Mesenchymal stem cell (in vitro differentiated cells and primary cell): ENCODE measurements around the gene SMLR1.
"Not testable (repeated sequence)": the region's sequence is repeated elsewhere in the genome, so short reads cannot be mapped to it uniquely, and the experiment has no call there.

Experiments
- DNase-seq: peaks from one replicate; pipeline ENCODE4 v3.0.0-alpha.2; 2013
- H2AFZ ChIP-seq: one replicate; pipeline ENCODE4 v1.6.1; 2013; ENCODE audit warnings: low read depth, mild to moderate bottlenecking, control low read depth, inconsistent platforms, low read length, moderate library complexity
- H2AK5ac ChIP-seq: 2 replicates; pipeline ENCODE4 v1.6.1; 2013; ENCODE audit warnings: low read length, moderate library complexity, mild to moderate bottlenecking, inconsistent platforms; ENCODE audit not compliant: severe bottlenecking
- H2BK120ac ChIP-seq: one replicate; pipeline ENCODE4 v1.6.1; 2013; ENCODE audit warnings: low read depth, mild to moderate bottlenecking, inconsistent platforms, low read length, moderate library complexity
- H2BK12ac ChIP-seq, 2 experiments: one replicate each; pipeline ENCODE4 v1.6.1; 2013; ENCODE audit warnings: inconsistent platforms in 2 of 2, low read length in 2 of 2, mild to moderate bottlenecking in 2 of 2, moderate library complexity in 2 of 2, control low read depth in 1 of 2
- H2BK15ac ChIP-seq: one replicate; pipeline ENCODE4 v1.6.1; 2013; ENCODE audit warnings: mild to moderate bottlenecking, low read depth, inconsistent platforms; ENCODE audit not compliant: poor library complexity, severe bottlenecking
- H2BK5ac ChIP-seq: 2 replicates; pipeline ENCODE4 v1.6.1; 2013; ENCODE audit warnings: low read depth, mild to moderate bottlenecking, low read length, control low read depth, inconsistent platforms; ENCODE audit not compliant: poor library complexity, severe bottlenecking
- H3K14ac ChIP-seq, 2 experiments: one replicate each; pipeline ENCODE4 v1.6.1; 2013; ENCODE audit warnings: inconsistent platforms in 2 of 2, low read length in 2 of 2, control low read depth in 1 of 2, mild to moderate bottlenecking in 1 of 2, moderate library complexity in 1 of 2
- H3K18ac ChIP-seq, 2 experiments: one replicate each; pipeline ENCODE4 v1.6.1; 2013; ENCODE audit warnings: inconsistent platforms in 2 of 2, low read length in 2 of 2, control low read depth in 1 of 2, low read depth in 1 of 2, mild to moderate bottlenecking in 1 of 2
- H3K23ac ChIP-seq, 2 experiments: one replicate each; pipeline ENCODE4 v1.6.1; 2013; ENCODE audit warnings: inconsistent platforms in 2 of 2, low read length in 2 of 2, mild to moderate bottlenecking in 2 of 2, moderate library complexity in 2 of 2, control low read depth in 1 of 2
- H3K27ac ChIP-seq: 2 replicates; pipeline ENCODE4 v1.5.1; 2013; ENCODE audit warnings: mild to moderate bottlenecking, moderate library complexity, low read length, control low read depth, inconsistent platforms; ENCODE audit not compliant: poor library complexity, severe bottlenecking
- H3K27me3 ChIP-seq, 2 experiments: 2 replicates each; pipeline versions ENCODE4 v1.6.1 to v1.7.0; 2013; ENCODE audit warnings: low read length in 2 of 2, mild to moderate bottlenecking in 2 of 2, moderate library complexity in 2 of 2, control low read depth in 1 of 2, inconsistent platforms in 1 of 2; ENCODE audit not compliant: control insufficient read depth in 1 of 2, insufficient read depth in 1 of 2
- H3K36me3 ChIP-seq, 2 experiments: 2 replicates each; pipeline versions ENCODE4 v1.6.1 to v1.7.0; 2013; ENCODE audit warnings: low read length in 2 of 2, control low read depth in 1 of 2, inconsistent platforms in 1 of 2, low read depth in 1 of 2, mild to moderate bottlenecking in 1 of 2; ENCODE audit not compliant: insufficient read depth in 2 of 2, control insufficient read depth in 1 of 2
- H3K4ac ChIP-seq, 2 experiments: one replicate each; pipeline ENCODE4 v1.6.1; 2013; ENCODE audit warnings: inconsistent platforms in 2 of 2, low read length in 2 of 2, mild to moderate bottlenecking in 2 of 2, moderate library complexity in 2 of 2, control low read depth in 1 of 2, low read depth in 1 of 2
- H3K4me1 ChIP-seq: 2 replicates; pipeline ENCODE4 v1.6.1; 2013; ENCODE audit warnings: low read depth, low read length, control low read depth; ENCODE audit not compliant: control insufficient read depth, insufficient read depth
- H3K4me2 ChIP-seq: 2 replicates; pipeline ENCODE4 v1.6.1; 2013; ENCODE audit warnings: low read length, mild to moderate bottlenecking, inconsistent platforms; ENCODE audit not compliant: poor library complexity, severe bottlenecking
- H3K4me3 ChIP-seq, 2 experiments: 2 replicates each; pipeline versions ENCODE4 v1.5.1 to v1.7.0; 2013; ENCODE audit warnings: low read length in 2 of 2, mild to moderate bottlenecking in 2 of 2, control low read depth in 1 of 2, low read depth in 1 of 2; ENCODE audit not compliant: insufficient read depth in 1 of 2
- H3K79me1 ChIP-seq: replicated peaks from 2 replicates; pipeline ENCODE4 v1.6.1; 2013; ENCODE audit warnings: mild to moderate bottlenecking, control low read depth, low read length, inconsistent platforms; ENCODE audit not compliant: poor library complexity, severe bottlenecking
- H3K9ac ChIP-seq: 2 replicates; pipeline ENCODE4 v1.7.0; 2013; ENCODE audit warnings: mild to moderate bottlenecking, low read length, moderate library complexity
- H3K9me3 ChIP-seq: 2 replicates; pipeline ENCODE4 v1.7.0; 2013; ENCODE audit warnings: mild to moderate bottlenecking, low read length; ENCODE audit not compliant: control insufficient read depth
- H4K8ac ChIP-seq: one replicate; pipeline ENCODE4 v1.6.1; 2013; ENCODE audit warnings: inconsistent platforms, mild to moderate bottlenecking, low read length, moderate library complexity
- H4K91ac ChIP-seq: one replicate; pipeline ENCODE4 v1.6.1; 2013; ENCODE audit warnings: mild to moderate bottlenecking, low read length, inconsistent platforms
- WGBS: methylation state at CpG from one replicate; pipeline ENCODE4 v1.1.7; 2013; ENCODE audit warnings: mixed read lengths; 5-methylcytosine and 5-hydroxymethylcytosine counted together

The SMLR1 gene

GRCh38 chr6:130801368-130801767, 25.8 kb upstream of the SMLR1 start:
- not testable (repeated sequence) for H3K9ac ChIP-seq, H3K36me3 ChIP-seq, H2BK120ac ChIP-seq, H2AFZ ChIP-seq, H3K27ac ChIP-seq, H3K18ac ChIP-seq, H2BK15ac ChIP-seq, H3K27me3 ChIP-seq, H2AK5ac ChIP-seq, H4K8ac ChIP-seq, H3K4ac ChIP-seq, H3K4me2 ChIP-seq, H3K14ac ChIP-seq, H3K4me1 ChIP-seq, H3K4me3 ChIP-seq, DNase-seq, H2BK12ac ChIP-seq, H2BK5ac ChIP-seq, H3K23ac ChIP-seq, H4K91ac ChIP-seq, H3K79me1 ChIP-seq
- 97% methylated on average over 16 of the region's 37 CpGs for WGBS
- peaks cover 20% of the 10 kb centered on the region for H3K9me3 ChIP-seq

- no peaks in the 10 kb centered on the region for H3K36me3 ChIP-seq
- H2BK5ac ChIP-seq, result no peak overlapping the region
- H3K14ac ChIP-seq, result no peak overlapping the region
- H3K4ac ChIP-seq, result no peak overlapping the region
- H3K4me1 ChIP-seq, result no peaks in the 10 kb centered on the region
- H3K79me1 ChIP-seq, result no peaks in the 10 kb centered on the region
- no peak overlapping the region for H3K9ac ChIP-seq
- WGBS, result 37% methylated on average over 9 of the region's 9 CpGs
- DNase-seq, result peak; percentile 60
- H3K9me3 ChIP-seq, result no peaks in the 10 kb centered on the region
- H2BK12ac ChIP-seq, result no peak overlapping the region
- H3K23ac ChIP-seq, result no peak overlapping the region
- no peak overlapping the region for H3K27ac ChIP-seq
- H3K27me3 ChIP-seq, result no peaks in the 10 kb centered on the region
- H2BK120ac ChIP-seq, result no peak overlapping the region
- H3K18ac ChIP-seq, result no peak overlapping the region
- no peak overlapping the region for H2AFZ ChIP-seq
- no peak overlapping the region for H2AK5ac ChIP-seq
- no peak overlapping the region for H3K4me3 ChIP-seq
- H2BK15ac ChIP-seq, result no peak overlapping the region
- no peak overlapping the region for H3K4me2 ChIP-seq
- H4K91ac ChIP-seq, result no peak overlapping the region
- no peak overlapping the region for H4K8ac ChIP-seq
Measured at GRCh38 chr6:130810307-130811030, 16.7 kb upstream of the SMLR1 start.

GRCh38 chr6:130811932-130812331, 15.3 kb upstream of the SMLR1 start:
- Histone ChIP-seq H2AK5ac (no peak overlapping the region), H3K18ac (no peak overlapping the region), H3K4ac (no peak overlapping the region), H3K27me3 (no peaks in the 10 kb centered on the region), H3K36me3 (no peaks in the 10 kb centered on the region), H3K14ac (no peak overlapping the region), H3K4me3 (no peak overlapping the region), H3K79me1 (no peaks in the 10 kb centered on the region), H3K4me1 (no peaks in the 10 kb centered on the region), H3K4me2 (no peak overlapping the region), H4K8ac (no peak overlapping the region), H2BK120ac (no peak overlapping the region), H3K9ac (no peak overlapping the region), H3K9me3 (no peaks in the 10 kb centered on the region), H2BK15ac (no peak overlapping the region), H2AFZ (no peak overlapping the region), H4K91ac (no peak overlapping the region), H2BK5ac (no peak overlapping the region), H3K27ac (no peak overlapping the region), H2BK12ac (no peak overlapping the region), H3K23ac (no peak overlapping the region)
- WGBS, result 86% methylated on average over 5 of the region's 5 CpGs
- peak; percentile 62 for DNase-seq

GRCh38 chr6:130814506-130814905, 12.7 kb upstream of the SMLR1 start:
- no peak overlapping the region for H2BK12ac ChIP-seq
- H3K79me1 ChIP-seq, result no peaks in the 10 kb centered on the region
- H3K4me3 ChIP-seq, result no peak overlapping the region
- no peak overlapping the region for H2BK120ac ChIP-seq
- no peaks in the 10 kb centered on the region for H3K9me3 ChIP-seq
- H3K23ac ChIP-seq, result no peak overlapping the region
- H3K4me1 ChIP-seq, result no peaks in the 10 kb centered on the region
- no peak overlapping the region for H3K4me2 ChIP-seq
- no peak for DNase-seq
- H2BK15ac ChIP-seq, result no peak overlapping the region
- H2AK5ac ChIP-seq, result no peak overlapping the region
- H3K36me3 ChIP-seq, result no peaks in the 10 kb centered on the region
- no peak overlapping the region for H2AFZ ChIP-seq
- no peak overlapping the region for H4K8ac ChIP-seq
- H3K27ac ChIP-seq, result no peak overlapping the region
- H3K9ac ChIP-seq, result no peak overlapping the region
- H3K4ac ChIP-seq, result no peak overlapping the region
- no peak overlapping the region for H4K91ac ChIP-seq
- no peak overlapping the region for H2BK5ac ChIP-seq
- no peaks in the 10 kb centered on the region for H3K27me3 ChIP-seq
- no peak overlapping the region for H3K18ac ChIP-seq
- WGBS, result 93% methylated on average over 3 of the region's 3 CpGs
- H3K14ac ChIP-seq, result no peak overlapping the region
